ENCODE measurements around the gene CNTRL. TPM values are rescaled to one million over a fixed set of nuclear protein-coding genes. Genes with fewer than 3 reads are reported as not detected.
"Not testable (repeated sequence)": the region's sequence is repeated elsewhere in the genome, so short reads cannot be mapped to it uniquely, and the experiment has no call there.

CNTRL gene
- total and polyA plus RNA-seq, 2 donors (not counting 1 experiment from before 2014, with no cell fraction given), result 40.0 to 146 TPM

- no peaks in the 10 kb centered on the region for H3K9me3 ChIP-seq (ENCODE audit: control extremely low read depth in 1 of 3, control insufficient read depth in 2 of 3, insufficient read depth in 1 of 3, low read length in 2 of 3)
- ATAC-seq (ENCODE audit: low read depth) (no peak), DNase-seq (no peak)
- Mint-ChIP-seq H3K27me3 (no peaks in the 10 kb centered on the region), H3K4me1 (no peaks in the 10 kb centered on the region), H3K4me3 (no peak overlapping the region), H3K9me3 (ENCODE audit: insufficient read depth) (no peaks in the 10 kb centered on the region), H3K27ac (no peak overlapping the region)
- no peaks in the 10 kb centered on the region for H4K20me1 ChIP-seq (ENCODE audit: control insufficient read depth, insufficient read depth, low read length, poor library complexity, severe bottlenecking)
- H2AFZ ChIP-seq (ENCODE audit: insufficient read depth, low read depth, low read length, poor library complexity, severe bottlenecking), result no peak overlapping the region
- H3K4me1 ChIP-seq (ENCODE audit: control insufficient read depth in 2 of 2, insufficient read depth in 2 of 2, low read length in 2 of 2), result no peaks in the 10 kb centered on the region
- CTCF ChIA-PET, result no interaction called here
- WGBS (ENCODE audit: insufficient coverage), result 100% methylated on average over 1 of the region's 3 CpGs
- POLR2A ChIA-PET, result no interaction called here
- no peaks in the 10 kb centered on the region for H3K79me2 ChIP-seq (ENCODE audit: control insufficient read depth, insufficient read depth, low read length)
- no peaks in the 10 kb centered on the region for H3K36me3 ChIP-seq (replicated peaks in 1 of 2; ENCODE audit: control extremely low read depth in 1 of 2, control insufficient read depth in 1 of 2, extremely low read depth in 1 of 2, insufficient read depth in 2 of 2, low read length in 1 of 2)
- TF ChIP-seq EZH2 (IDR thresholded peaks at IDR 0.05; ENCODE audit: borderline replicate concordance, insufficient read depth, low read depth, low read length, poor library complexity, severe bottlenecking), result no peak
- TF ChIP-seq, protein P1, sequence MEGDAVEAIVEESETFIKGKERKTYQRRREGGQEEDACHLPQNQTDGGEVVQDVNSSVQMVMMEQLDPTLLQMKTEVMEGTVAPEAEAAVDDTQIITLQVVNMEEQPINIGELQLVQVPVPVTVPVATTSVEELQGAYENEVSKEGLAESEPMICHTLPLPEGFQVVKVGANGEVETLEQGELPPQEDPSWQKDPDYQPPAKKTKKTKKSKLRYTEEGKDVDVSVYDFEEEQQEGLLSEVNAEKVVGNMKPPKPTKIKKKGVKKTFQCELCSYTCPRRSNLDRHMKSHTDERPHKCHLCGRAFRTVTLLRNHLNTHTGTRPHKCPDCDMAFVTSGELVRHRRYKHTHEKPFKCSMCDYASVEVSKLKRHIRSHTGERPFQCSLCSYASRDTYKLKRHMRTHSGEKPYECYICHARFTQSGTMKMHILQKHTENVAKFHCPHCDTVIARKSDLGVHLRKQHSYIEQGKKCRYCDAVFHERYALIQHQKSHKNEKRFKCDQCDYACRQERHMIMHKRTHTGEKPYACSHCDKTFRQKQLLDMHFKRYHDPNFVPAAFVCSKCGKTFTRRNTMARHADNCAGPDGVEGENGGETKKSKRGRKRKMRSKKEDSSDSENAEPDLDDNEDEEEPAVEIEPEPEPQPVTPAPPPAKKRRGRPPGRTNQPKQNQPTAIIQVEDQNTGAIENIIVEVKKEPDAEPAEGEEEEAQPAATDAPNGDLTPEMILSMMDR (IDR thresholded peaks at IDR 0.05), result no peak
- intact Hi-C loops (cut with micrococcal nuclease), result no loop called here
- no peak overlapping the region for H3K9ac ChIP-seq (ENCODE audit: low read length)
- no peaks in the 10 kb centered on the region for H3K27me3 ChIP-seq (replicated peaks in 1 of 4; ENCODE audit: control extremely low read depth in 1 of 4, control insufficient read depth in 3 of 4, insufficient read depth in 4 of 4, low read length in 3 of 4)
- no peak overlapping the region for H3K4me3 ChIP-seq (ENCODE audit: control extremely low read depth in 1 of 5, extremely low read depth in 1 of 5, insufficient read depth in 1 of 5, low read depth in 2 of 5, low read length in 4 of 5)
- H3K27ac ChIP-seq (ENCODE audit: low read length in 2 of 2), result no peak overlapping the region
- H3K4me2 ChIP-seq (replicated peaks; ENCODE audit: low read depth, low read length, poor library complexity, severe bottlenecking), result no peak overlapping the region
Measured at GRCh38 chr9:121026260-121026691, 48.5 kb upstream of the CNTRL start.

DNA sequence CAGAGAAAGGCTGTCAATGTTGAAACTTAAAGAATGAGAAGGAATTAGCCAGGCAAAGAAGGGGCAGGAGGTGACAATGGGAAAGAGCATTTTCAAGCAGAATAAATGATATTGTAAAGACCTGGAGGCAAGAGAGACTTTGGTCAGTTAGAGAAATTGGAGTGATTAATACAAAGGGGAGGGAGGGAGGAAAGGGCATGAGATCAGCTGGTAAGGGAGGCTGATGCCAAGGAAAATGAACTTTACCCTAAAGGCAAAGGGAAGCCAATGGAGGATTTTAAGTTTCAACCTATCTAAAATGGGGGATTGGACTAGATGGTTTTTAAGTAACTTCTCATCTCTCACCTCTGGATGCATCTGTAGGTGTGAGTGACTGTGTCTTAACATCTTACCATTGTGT is 48.0 kb upstream of the CNTRL start:
- Histone ChIP-seq H3K79me2 (ENCODE audit: control insufficient read depth, insufficient read depth, low read length) (no peaks in the 10 kb centered on the region), H3K27me3 (replicated peaks in 1 of 4; ENCODE audit: control extremely low read depth in 1 of 4, control insufficient read depth in 3 of 4, insufficient read depth in 4 of 4, low read length in 3 of 4) (no peaks in the 10 kb centered on the region), H3K4me1 (ENCODE audit: control insufficient read depth in 2 of 2, insufficient read depth in 2 of 2, low read length in 2 of 2) (no peaks in the 10 kb centered on the region), H3K36me3 (replicated peaks in 1 of 2; ENCODE audit: control extremely low read depth in 1 of 2, control insufficient read depth in 1 of 2, extremely low read depth in 1 of 2, insufficient read depth in 2 of 2, low read length in 1 of 2) (no peaks in the 10 kb centered on the region), H3K4me3 (ENCODE audit: control extremely low read depth in 1 of 5, extremely low read depth in 1 of 5, insufficient read depth in 1 of 5, low read depth in 2 of 5, low read length in 4 of 5) (no peak overlapping the region), H2AFZ (ENCODE audit: insufficient read depth, low read depth, low read length, poor library complexity, severe bottlenecking) (no peak overlapping the region), H3K4me2 (replicated peaks; ENCODE audit: low read depth, low read length, poor library complexity, severe bottlenecking) (no peak overlapping the region), H4K20me1 (ENCODE audit: control insufficient read depth, insufficient read depth, low read length, poor library complexity, severe bottlenecking) (no peaks in the 10 kb centered on the region), H3K9ac (ENCODE audit: low read length) (no peak overlapping the region), H3K9me3 (ENCODE audit: control extremely low read depth in 1 of 3, control insufficient read depth in 2 of 3, insufficient read depth in 1 of 3, low read length in 2 of 3) (no peaks in the 10 kb centered on the region), H3K27ac (ENCODE audit: low read length in 2 of 2) (no peak overlapping the region)
- Mint-ChIP-seq H3K4me3 (no peak overlapping the region), H3K27me3 (no peaks in the 10 kb centered on the region), H3K9me3 (ENCODE audit: insufficient read depth) (no peaks in the 10 kb centered on the region), H3K27ac (no peak overlapping the region), H3K4me1 (no peaks in the 10 kb centered on the region)
- intact Hi-C loops (cut with micrococcal nuclease), result no loop called here
- TF ChIP-seq, protein P1 (IDR thresholded peaks at IDR 0.05), result no peak
- TF ChIP-seq EZH2 (IDR thresholded peaks at IDR 0.05; ENCODE audit: borderline replicate concordance, insufficient read depth, low read depth, low read length, poor library complexity, severe bottlenecking), result no peak
- ChIA-PET CTCF (no interaction called here), POLR2A (no interaction called here)
- ATAC-seq (ENCODE audit: low read depth), result no peak
- DNase-seq, result no peak

- H3K36me3 ChIP-seq (replicated peaks in 1 of 2; ENCODE audit: control extremely low read depth in 1 of 2, control insufficient read depth in 1 of 2, extremely low read depth in 1 of 2, insufficient read depth in 2 of 2, low read length in 1 of 2); H3K27me3 ChIP-seq (replicated peaks in 1 of 4; ENCODE audit: control extremely low read depth in 1 of 4, control insufficient read depth in 3 of 4, insufficient read depth in 4 of 4, low read length in 3 of 4); H3K4me1 ChIP-seq (ENCODE audit: control insufficient read depth in 2 of 2, insufficient read depth in 2 of 2, low read length in 2 of 2); POLR2A ChIA-PET; H2AFZ ChIP-seq (ENCODE audit: insufficient read depth, low read depth, low read length, poor library complexity, severe bottlenecking); H3K4me1 Mint-ChIP-seq; H3K27me3 Mint-ChIP-seq; H3K4me3 Mint-ChIP-seq; H3K27ac Mint-ChIP-seq; CTCF ChIA-PET; H3K27ac ChIP-seq (ENCODE audit: low read length in 2 of 2); H3K9ac ChIP-seq (ENCODE audit: low read length); H3K4me3 ChIP-seq (ENCODE audit: control extremely low read depth in 1 of 5, extremely low read depth in 1 of 5, insufficient read depth in 1 of 5, low read depth in 2 of 5, low read length in 4 of 5); DNase-seq; intact Hi-C loops (cut with micrococcal nuclease); ATAC-seq (ENCODE audit: low read depth); H3K9me3 Mint-ChIP-seq (ENCODE audit: insufficient read depth); H3K79me2 ChIP-seq (ENCODE audit: control insufficient read depth, insufficient read depth, low read length); H3K4me2 ChIP-seq (replicated peaks; ENCODE audit: low read depth, low read length, poor library complexity, severe bottlenecking); H4K20me1 ChIP-seq (ENCODE audit: control insufficient read depth, insufficient read depth, low read length, poor library complexity, severe bottlenecking); H3K9me3 ChIP-seq (ENCODE audit: control extremely low read depth in 1 of 3, control insufficient read depth in 2 of 3, insufficient read depth in 1 of 3, low read length in 2 of 3): not testable (repeated sequence)
- WGBS (ENCODE audit: insufficient coverage), result no CpG with 5 or more reads among the region's 4 CpGs
Measured at GRCh38 chr9:121028285-121028684, 46.5 kb upstream of the CNTRL start.
